Prostate gland (tissue), 2 donors: Measurements from ENCODE around the gene PHYH. TPM values are rescaled to one million over a fixed set of nuclear protein-coding genes. Genes with fewer than 3 reads are reported as not detected.
"Not testable (repeated sequence)": the region's sequence is repeated elsewhere in the genome, so short reads cannot be mapped to it uniquely, and the experiment has no call there.

Source experiments
- DNase-seq: peaks from one replicate; pipeline ENCODE4 v3.0.0-alpha.2; 2019; ENCODE audit warnings: low spot score
- H3K27ac ChIP-seq, 2 donors: fragments of 200-600 bp; sonication (generic); 2 replicates each; pipeline ENCODE4 v1.5.1; 2017 to 2019
- H3K27me3 ChIP-seq: fragments of 200-600 bp; sonication (generic); replicated peaks from 2 replicates; pipeline ENCODE4 v1.5.1; 2019; ENCODE audit not compliant: insufficient read depth
- H3K36me3 ChIP-seq, 2 donors: fragments of 200-600 bp; sonication (generic); 1 replicate in 1 of 2; 2 replicates in 1 of 2; pipeline versions ENCODE4 v1.5.1 to v1.8.1; 2017 to 2019
- H3K4me1 ChIP-seq: fragments of 200-600 bp; sonication (generic); replicated peaks from 2 replicates; pipeline ENCODE4 v1.5.1; 2019
- H3K4me3 ChIP-seq, 2 donors: fragments of 200-600 bp; sonication (generic); 2 replicates each; pipeline ENCODE4 v1.5.1; 2017 to 2019
- H3K9me3 ChIP-seq: fragments of 200-600 bp; sonication (generic); 2 replicates; pipeline ENCODE4 v1.5.1; 2017
- CTCF ChIP-seq, 4 experiments: fragments of 200-600 bp in 2 of 4; fragments of 450-650 bp in 2 of 4; sonication (generic) in 2 of 4; IDR thresholded peaks; 1 replicate in 3 of 4; 2 replicates in 1 of 4; pipeline ENCODE4 v1.5.1; 2016 to 2019; ENCODE audit warnings: antibody characterized with exemption in 4 of 4, mild to moderate bottlenecking in 2 of 4, moderate library complexity in 2 of 4
- POLR2A ChIP-seq: fragments of 450-650 bp; IDR thresholded peaks from one replicate; pipeline ENCODE4 v1.6.1; 2016; ENCODE audit warnings: antibody characterized with exemption, mild to moderate bottlenecking
- POLR2AphosphoS5 ChIP-seq: sonication (generic); formaldehyde crosslinking; IDR thresholded peaks from one replicate; pipeline ENCODE4 v1.6.1; 2017; ENCODE audit warnings: antibody characterized with exemption
- WGBS: methylation state at CpG from one replicate; pipeline ENCODE4 v1.1.5; 2018; 5-methylcytosine and 5-hydroxymethylcytosine counted together
- intact Hi-C: fragments of 100-400 bp; cut with DNase I; formaldehyde crosslinking; loops from one replicate; pipeline ENCODE4 v1.14.2; 2022
- total RNA-seq, 2 donors: library from RNA; depleted of rRNA; stranded (reverse); fragments of >200 nt; gene quantifications; one replicate each; pipeline ENCODE4 v1.1.0, GENCODE V29; 2016

PHYH gene
- total RNA-seq, 2 donors from 2014 or later = 18.2 to 27.4 TPM

- Histone ChIP-seq H3K36me3 (no peaks in the 10 kb centered on the region), H3K9me3 (no peaks in the 10 kb centered on the region), H3K4me1 (no peaks in the 10 kb centered on the region), H3K27me3 (no peaks in the 10 kb centered on the region), H3K27ac (no peak overlapping the region), H3K4me3 (no peak overlapping the region)
- no peak for TF ChIP-seq POLR2A
- TF ChIP-seq POLR2AphosphoS5 = no peak
- TF ChIP-seq CTCF (IDR thresholded peaks at IDR 0.05) = no peak
- intact Hi-C loops = no loop called here
- no peak for DNase-seq
- 78% methylated on average over 6 of the region's 6 CpGs for WGBS
Measured at GRCh38 chr10:13337827-13338196, 37.9 kb upstream of the PHYH start.

- H3K27ac ChIP-seq = no peak overlapping the region
- no peaks in the 10 kb centered on the region for H3K4me1 ChIP-seq
- H3K4me3 ChIP-seq = no peak overlapping the region
- no peaks in the 10 kb centered on the region for H3K9me3 ChIP-seq
- no peak for TF ChIP-seq POLR2AphosphoS5
- no peak for TF ChIP-seq POLR2A
- no peak for TF ChIP-seq CTCF (IDR thresholded peaks at IDR 0.05)
- intact Hi-C loops = no loop called here
- H3K36me3 ChIP-seq = no peaks in the 10 kb centered on the region
- WGBS = 96% methylated on average over 4 of the region's 4 CpGs
- H3K27me3 ChIP-seq = no peaks in the 10 kb centered on the region
- no peak for DNase-seq
Measured at GRCh38 chr10:13337128-13337826, 37.4 kb upstream of the PHYH start.

- no peaks in the 10 kb centered on the region for H3K9me3 ChIP-seq
- H3K36me3 ChIP-seq = no peaks in the 10 kb centered on the region
- WGBS = 88% methylated on average over 9 of the region's 9 CpGs
- TF ChIP-seq POLR2A (no peak), CTCF (IDR thresholded peaks at IDR 0.05) (no peak), POLR2AphosphoS5 (no peak)
- no peaks in the 10 kb centered on the region for H3K4me1 ChIP-seq
- intact Hi-C loops = no loop called here
- H3K27me3 ChIP-seq = no peaks in the 10 kb centered on the region
- H3K27ac ChIP-seq = no peak overlapping the region
- no peak for DNase-seq
- no peak overlapping the region for H3K4me3 ChIP-seq
Measured at GRCh38 chr10:13335881-13336280, 36.0 kb upstream of the PHYH start.

- no peaks in the 10 kb centered on the region for H3K4me1 ChIP-seq
- DNase-seq = no peak
- H3K27me3 ChIP-seq = no peaks in the 10 kb centered on the region
- no peaks in the 10 kb centered on the region for H3K36me3 ChIP-seq
- no peak for TF ChIP-seq POLR2A
- no peak for TF ChIP-seq POLR2AphosphoS5
- TF ChIP-seq CTCF (IDR thresholded peaks at IDR 0.05) = no peak
- H3K4me3 ChIP-seq = no peak overlapping the region
- H3K9me3 ChIP-seq = no peaks in the 10 kb centered on the region
- no peak overlapping the region for H3K27ac ChIP-seq
- intact Hi-C loops = no loop called here
- WGBS = 95% methylated on average over 2 of the region's 2 CpGs
Measured at GRCh38 chr10:13334556-13334955, 34.7 kb upstream of the PHYH start.

- TF ChIP-seq POLR2AphosphoS5 (no peak), CTCF (IDR thresholded peaks at IDR 0.05) (no peak), POLR2A (no peak)
- H3K4me3 ChIP-seq = no peak overlapping the region
- no peak overlapping the region for H3K27ac ChIP-seq
- H3K9me3 ChIP-seq = no peaks in the 10 kb centered on the region
- DNase-seq = no peak
- no peaks in the 10 kb centered on the region for H3K27me3 ChIP-seq
- H3K4me1 ChIP-seq = no peaks in the 10 kb centered on the region
- 90% methylated on average over 5 of the region's 5 CpGs for WGBS
- intact Hi-C loops = no loop called here
- no peaks in the 10 kb centered on the region for H3K36me3 ChIP-seq
Measured at GRCh38 chr10:13331646-13332045, 31.8 kb upstream of the PHYH start.

- H3K4me3 ChIP-seq, H3K36me3 ChIP-seq, DNase-seq, H3K27ac ChIP-seq, H3K4me1 ChIP-seq, H3K27me3 ChIP-seq, H3K9me3 ChIP-seq, intact Hi-C loops: not testable (repeated sequence)
- 98% methylated on average over 8 of the region's 8 CpGs for WGBS
Measured at GRCh38 chr10:13330980-13331379, 31.1 kb upstream of the PHYH start.
